HepG2 (cell line): ENCODE data around the gene DNMBP. TPM values are rescaled to one million over a fixed set of nuclear protein-coding genes. Genes with fewer than 3 reads are reported as not detected.
A peak's percentile ranks its signal among the peaks of the same experiment; 100 is the strongest.

Source experiments
- CBX2 ChIP-seq, 2 experiments: fragments of 200-600 bp in 1 of 2; sonication (generic); formaldehyde crosslinking in 1 of 2; IDR thresholded peaks; 2 replicates each; pipeline versions ENCODE4 v1.7.0 to v1.8.1; 2018 to 2022; ENCODE audit warnings: low read depth in 2 of 2, low read length in 1 of 2, mild to moderate bottlenecking in 1 of 2, missing genetic modification reagents in 1 of 2
- CEBPZ ChIP-seq: IDR thresholded peaks from 2 replicates; pipeline ENCODE4 v1.6.1; 2012; ENCODE audit warnings: low read length, improper control_type of control experiment
- GLMP ChIP-seq: sonication (generic); formaldehyde crosslinking; IDR thresholded peaks from 2 replicates; pipeline ENCODE4 v1.9.0; 2021; ENCODE audit warnings: missing genetic modification reagents, mild to moderate bottlenecking, borderline replicate concordance
- GRHL1 ChIP-seq: sonication (generic); formaldehyde crosslinking; conservative IDR thresholded peaks from 2 replicates; pipeline ENCODE4 v1.8.0; 2022; ENCODE audit warnings: missing genetic modification reagents
- HCFC1 ChIP-seq: fragments of 150-350 bp; IDR thresholded peaks from 2 replicates; pipeline ENCODE4 v1.6.1; 2014; ENCODE audit warnings: low read depth, low read length
- IRF9 ChIP-seq: sonication (generic); formaldehyde crosslinking; IDR thresholded peaks from 2 replicates; pipeline ENCODE4 v1.8.0; 2022; ENCODE audit warnings: missing genetic modification reagents, mild to moderate bottlenecking, borderline replicate concordance
- MBNL3 ChIP-seq: fragments of 250-450 bp; sonication (Bioruptor Pico); conservative IDR thresholded peaks from 2 replicates; pipeline ENCODE4 v1.8.0; 2022; ENCODE audit warnings: mild to moderate bottlenecking, inconsistent platforms
- MXD1 ChIP-seq: sonication (generic); formaldehyde crosslinking; IDR thresholded peaks from 2 replicates; pipeline ENCODE4 v1.4.0; 2020; ENCODE audit warnings: mild to moderate bottlenecking, missing genetic modification reagents
- MYNN ChIP-seq: sonication (generic); formaldehyde crosslinking; IDR thresholded peaks from 2 replicates; pipeline ENCODE4 v1.4.0; 2020; ENCODE audit warnings: mild to moderate bottlenecking, low read depth, missing genetic modification reagents
- NFKB2 ChIP-seq: sonication (generic); formaldehyde crosslinking; IDR thresholded peaks from 2 replicates; pipeline ENCODE4 v1.4.0; 2020; ENCODE audit warnings: missing genetic modification reagents, borderline replicate concordance
- NFRKB ChIP-seq: fragments of 450-650 bp; IDR thresholded peaks from 2 replicates; pipeline ENCODE4 v1.6.1; 2017
- TBX2 ChIP-seq: sonication (generic); formaldehyde crosslinking; IDR thresholded peaks from 2 replicates; pipeline ENCODE4 v1.5.0; 2020; ENCODE audit warnings: missing genetic modification reagents, mild to moderate bottlenecking, borderline replicate concordance
- TEAD3 ChIP-seq: optimal IDR thresholded peaks from 2 replicates; pipeline ENCODE3; 2016; ENCODE audit warnings: borderline replicate concordance
- YEATS4 ChIP-seq: sonication (generic); formaldehyde crosslinking; IDR thresholded peaks from 2 replicates; pipeline ENCODE4 v1.4.0; 2020; ENCODE audit warnings: missing genetic modification reagents, borderline replicate concordance
- ZBTB39 ChIP-seq: sonication (generic); formaldehyde crosslinking; IDR thresholded peaks from 2 replicates; pipeline ENCODE4 v1.5.0; 2020; ENCODE audit warnings: missing genetic modification reagents
- ZNF101 ChIP-seq: sonication (generic); formaldehyde crosslinking; IDR thresholded peaks from 2 replicates; pipeline ENCODE4 v1.4.0; 2020; ENCODE audit warnings: mild to moderate bottlenecking, low read depth, missing genetic modification reagents, borderline replicate concordance
- ZNF160 ChIP-seq: sonication (generic); formaldehyde crosslinking; IDR thresholded peaks from 2 replicates; pipeline ENCODE4 v1.8.0; 2022; ENCODE audit warnings: mild to moderate bottlenecking, inconsistent platforms, missing genetic modification reagents
- ZNF724P ChIP-seq: sonication (generic); formaldehyde crosslinking; IDR thresholded peaks from 2 replicates; pipeline ENCODE4 v1.8.0; 2022; ENCODE audit warnings: missing genetic modification reagents, borderline replicate concordance
- polyA plus RNA-seq, 8 experiments: library from polyadenylated mRNA; depleted of rRNA in 3 of 8; stranded (reverse) in 7 of 8; unstranded in 1 of 8; fragments of >200 nt; fragmentation: Illumina TruSeq in 4 of 8; extraction: Trizol in 4 of 8; gene quantifications; 2 replicates each; pipeline versions ENCODE4 v1.2.1 to v1.2.3, GENCODE V29; 2011 to 2016; ENCODE audit warnings: low read depth in 4 of 8, missing spikeins in 1 of 8, mixed read lengths in 1 of 8; ENCODE audit not compliant: insufficient read depth in 1 of 8
- total RNA-seq, 5 experiments: library from RNA; depleted of rRNA; stranded (reverse); fragments of >200 nt; fragmentation: Illumina TruSeq; extraction: Trizol; gene quantifications; 2 replicates each; pipeline ENCODE4 v1.2.3, GENCODE V29; 2016; ENCODE audit warnings: low read depth in 1 of 5

The DNMBP gene
- total and polyA plus RNA-seq, 2 of the 13 experiments (the other 11 are each of a cell fraction or from before 2014, with no cell fraction given) = 3.6 to 6.3 TPM

GRCh38 chr10:99845837-99846382, 163.8 kb downstream of the DNMBP start (continued):
- no peak for TF ChIP-seq ZBTB39
- no peak for TF ChIP-seq YEATS4 (CRISPR knock-in tag)
- TF ChIP-seq ZNF160 (CRISPR knock-in tag) = no peak
- TF ChIP-seq MXD1 (CRISPR knock-in tag) = no peak
- TF ChIP-seq IRF9 = no peak
- TF ChIP-seq GLMP (CRISPR knock-in tag) = no peak
- no peak for TF ChIP-seq MYNN (CRISPR knock-in tag)
- TF ChIP-seq MBNL3 (CRISPR knock-in tag) = no peak
- no peak for TF ChIP-seq TBX2 (CRISPR knock-in tag)
- TF ChIP-seq CBX2 (IDR thresholded peaks at IDR 0.05; ENCODE audit: low read depth, low read length) = no peak
- no peak for TF ChIP-seq CBX2 (CRISPR knock-in tag; IDR thresholded peaks at IDR 0.05; ENCODE audit: low read depth)
- TF ChIP-seq NFKB2 (CRISPR knock-in tag) = no peak
- TF ChIP-seq GRHL1 (CRISPR knock-in tag) = no peak
- TF ChIP-seq TEAD3 (CRISPR knock-in tag) = peak; percentile 22
- no peak for TF ChIP-seq CEBPZ
- no peak for TF ChIP-seq HCFC1
- no peak for TF ChIP-seq ZNF101 (CRISPR knock-in tag)
- no peak for TF ChIP-seq ZNF724P (CRISPR knock-in tag)
- TF ChIP-seq NFRKB = no peak
